GM12864 (cell line): ENCODE data around the gene RMDN2.
A peak's percentile ranks its signal among the peaks of the same experiment; 100 is the strongest.

Experiments used
- DNase-seq: peaks from one replicate; pipeline ENCODE4 v3.0.0-alpha.2; 2011; ENCODE audit warnings: low read depth
- H3K4me3 ChIP-seq: 2 replicates; pipeline ENCODE4 v1.5.1; 2011; ENCODE audit warnings: mild to moderate bottlenecking, low read depth, low read length, control low read depth
- CTCF ChIP-seq: IDR thresholded peaks from 2 replicates; pipeline ENCODE4 v1.5.1; 2011; ENCODE audit warnings: low read depth, mild to moderate bottlenecking, moderate library complexity, low read length, control low read depth, inconsistent platforms; ENCODE audit errors: missing control alignments

Gene RMDN2

GRCh38 chr2:38032946-38033345, 107.9 kb downstream of the RMDN2 start:
- DNase-seq = no peak
- no peak overlapping the region for H3K4me3 ChIP-seq
- TF ChIP-seq CTCF = no peak

GRCh38 chr2:38033646-38034045, 108.6 kb downstream of the RMDN2 start:
- no peak for DNase-seq
- no peak for TF ChIP-seq CTCF
- H3K4me3 ChIP-seq = no peak overlapping the region

- no peak overlapping the region for H3K4me3 ChIP-seq
- TF ChIP-seq CTCF = no peak
- DNase-seq = no peak
These were observed 110.9 kb downstream of the RMDN2 start for GRCh38 chr2:38035968-38036367.

DNA sequence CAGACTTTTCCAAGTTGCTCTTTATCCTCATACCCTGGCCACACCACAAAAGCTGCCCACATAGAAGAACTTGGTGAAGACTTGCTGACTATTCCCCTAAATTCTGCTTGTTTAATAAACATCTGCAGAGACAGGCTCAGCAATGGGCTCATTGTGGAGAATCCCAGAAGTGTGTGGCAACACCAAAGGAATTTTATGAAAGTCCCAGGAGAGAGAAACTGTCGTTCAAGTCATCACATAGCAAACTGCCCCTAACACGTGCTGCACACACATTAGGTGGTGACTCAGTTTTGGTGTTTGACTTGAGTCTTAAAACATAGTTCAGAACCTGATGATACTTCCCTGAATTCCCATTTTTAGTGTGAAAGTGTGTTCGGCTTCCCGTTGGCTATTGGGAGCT, 112.2 kb downstream of the RMDN2 start:
- H3K4me3 ChIP-seq = no peak overlapping the region
- no peak for DNase-seq
- no peak for TF ChIP-seq CTCF

GRCh38 chr2:38037757-38038621, 112.9 kb downstream of the RMDN2 start:
- TF ChIP-seq CTCF = peak; percentile 53
- peak; percentile 57 for DNase-seq
- peak overlapping the region; percentile 39 for H3K4me3 ChIP-seq

GRCh38 chr2:38038682-38039081, 113.6 kb downstream of the RMDN2 start:
- DNase-seq = no peak
- TF ChIP-seq CTCF = no peak
- peak overlapping the region; percentile 39 for H3K4me3 ChIP-seq
